Measurements from ENCODE around the gene RPP21. TPM values are rescaled to one million over a fixed set of nuclear protein-coding genes. Genes with fewer than 3 reads are reported as not detected.

The RPP21 gene
- total RNA-seq, 2 donors from 2014 or later: 34.1 to 38.5 TPM

- no peak for DNase-seq
- Mint-ChIP-seq H3K4me3 (no peak overlapping the region), H3K27me3 (no peaks in the 10 kb centered on the region), H3K4me1 (peaks cover 52% of the 10 kb centered on the region), H3K36me3 (ENCODE audit: low read depth) (peaks cover 10% of the 10 kb centered on the region), H3K27ac (peak overlapping the region; percentile 29)
- H3K9me3 ChIP-seq (ENCODE audit: control insufficient read depth, low read length, poor library complexity, severe bottlenecking): no peaks in the 10 kb centered on the region
- ATAC-seq: no peak
Measured at GRCh38 chr6:30323806-30324205, 21.1 kb upstream of the RPP21 start.

- H3K27me3 Mint-ChIP-seq: no peaks in the 10 kb centered on the region
Measured at GRCh38 chr6:30325150-30325872, 19.6 kb upstream of the RPP21 start.

GRCh38 chr6:30325873-30326525, 19.0 kb upstream of the RPP21 start:
- peaks cover 46% of the 10 kb centered on the region for H3K4me1 Mint-ChIP-seq
- peak; percentile 55 for ATAC-seq
- H3K27ac Mint-ChIP-seq: peak overlapping the region; percentile 98
- H3K27me3 Mint-ChIP-seq: no peaks in the 10 kb centered on the region
- peaks cover 13% of the 10 kb centered on the region for H3K36me3 Mint-ChIP-seq (ENCODE audit: low read depth)
- DNase-seq: peak in 2 of 3 donors; percentile 55 to 67
- no peaks in the 10 kb centered on the region for H3K9me3 ChIP-seq (ENCODE audit: control insufficient read depth, low read length, poor library complexity, severe bottlenecking)
- peak overlapping the region; percentile 96 for H3K4me3 Mint-ChIP-seq

More at GRCh38 chr6:30325150-30325872, 19.6 kb upstream of the RPP21 start:
- Mint-ChIP-seq H3K36me3 (ENCODE audit: low read depth) (peaks cover 13% of the 10 kb centered on the region), H3K4me3 (peak overlapping the region; percentile 96), H3K27ac (peak overlapping the region; percentile 98), H3K4me1 (peaks cover 50% of the 10 kb centered on the region)
- DNase-seq: peak; percentile 54 to 70 (median 62)
- ATAC-seq: peak; percentile 71
- H3K9me3 ChIP-seq (ENCODE audit: control insufficient read depth, low read length, poor library complexity, severe bottlenecking): no peaks in the 10 kb centered on the region

- H3K9me3 ChIP-seq (ENCODE audit: control insufficient read depth, low read length, poor library complexity, severe bottlenecking): no peaks in the 10 kb centered on the region
- peaks cover 44% of the 10 kb centered on the region for H3K4me1 Mint-ChIP-seq
- H3K36me3 Mint-ChIP-seq (ENCODE audit: low read depth): peaks cover 13% of the 10 kb centered on the region
- DNase-seq (peak; percentile 83 to 85 (median 83)), ATAC-seq (peak; percentile 71)
- H3K4me3 Mint-ChIP-seq: peak within 1 kb of the TSS; percentile 96
- H3K27ac Mint-ChIP-seq: peak within 1 kb of the TSS; percentile 98
- H3K27me3 Mint-ChIP-seq: no peaks in the 10 kb centered on the region
Measured at GRCh38 chr6:30326526-30327231, 18.3 kb upstream of the RPP21 start, which contains the start of gene TRIM39. TRIM39 (plus strand) TSS chr6:30326927; CDS start chr6:30329318, 2,391 bp downstream.

- no peaks in the 10 kb centered on the region for H3K27me3 Mint-ChIP-seq
- peak overlapping the region; percentile 96 for H3K4me3 Mint-ChIP-seq
- no peaks in the 10 kb centered on the region for H3K9me3 ChIP-seq (ENCODE audit: control insufficient read depth, low read length, poor library complexity, severe bottlenecking)
- peaks cover 13% of the 10 kb centered on the region for H3K36me3 Mint-ChIP-seq (ENCODE audit: low read depth)
- H3K27ac Mint-ChIP-seq: peak overlapping the region; percentile 98
- ATAC-seq (no peak), DNase-seq (no peak)
- peaks cover 44% of the 10 kb centered on the region for H3K4me1 Mint-ChIP-seq
Measured at GRCh38 chr6:30327232-30327746, 17.7 kb upstream of the RPP21 start.

GRCh38 chr6:30328397-30328796, 16.6 kb upstream of the RPP21 start:
- no peaks in the 10 kb centered on the region for H3K9me3 ChIP-seq (ENCODE audit: control insufficient read depth, low read length, poor library complexity, severe bottlenecking)
- H3K27me3 Mint-ChIP-seq: no peaks in the 10 kb centered on the region
- peaks cover 13% of the 10 kb centered on the region for H3K36me3 Mint-ChIP-seq (ENCODE audit: low read depth)
- peak overlapping the region; percentile 96 for H3K4me3 Mint-ChIP-seq
- no peak for ATAC-seq
- DNase-seq: no peak
- H3K4me1 Mint-ChIP-seq: peaks cover 39% of the 10 kb centered on the region
- H3K27ac Mint-ChIP-seq: peak overlapping the region; percentile 98

GRCh38 chr6:30329331-30329730, 15.6 kb upstream of the RPP21 start:
- Mint-ChIP-seq H3K4me1 (peaks cover 42% of the 10 kb centered on the region), H3K27ac (peak overlapping the region; percentile 98), H3K27me3 (no peaks in the 10 kb centered on the region), H3K36me3 (ENCODE audit: low read depth) (peaks cover 13% of the 10 kb centered on the region), H3K4me3 (no peak overlapping the region)
- DNase-seq: no peak
- no peak for ATAC-seq
- H3K9me3 ChIP-seq (ENCODE audit: control insufficient read depth, low read length, poor library complexity, severe bottlenecking): no peaks in the 10 kb centered on the region

- Mint-ChIP-seq H3K36me3 (ENCODE audit: low read depth) (peaks cover 16% of the 10 kb centered on the region), H3K27ac (no peak overlapping the region)
- no peak for ATAC-seq
Measured at GRCh38 chr6:30331981-30332380, 13.0 kb upstream of the RPP21 start.

GRCh38 chr6:30334075-30334783, 10.7 kb upstream of the RPP21 start:
- Mint-ChIP-seq H3K36me3 (ENCODE audit: low read depth) (peaks cover 9% of the 10 kb centered on the region), H3K27ac (no peak overlapping the region), H3K4me1 (peaks cover 11% of the 10 kb centered on the region), H3K27me3 (no peaks in the 10 kb centered on the region), H3K4me3 (no peak overlapping the region)
- DNase-seq: no peak
- no peaks in the 10 kb centered on the region for H3K9me3 ChIP-seq (ENCODE audit: control insufficient read depth, low read length, poor library complexity, severe bottlenecking)
- ATAC-seq: no peak

More at GRCh38 chr6:30331981-30332380, 13.0 kb upstream of the RPP21 start:
- no peaks in the 10 kb centered on the region for H3K9me3 ChIP-seq (ENCODE audit: control insufficient read depth, low read length, poor library complexity, severe bottlenecking)
- H3K4me1 Mint-ChIP-seq: peaks cover 24% of the 10 kb centered on the region
- H3K4me3 Mint-ChIP-seq: no peak overlapping the region
- H3K27me3 Mint-ChIP-seq: no peaks in the 10 kb centered on the region
- no peak for DNase-seq

- no peak overlapping the region for H3K4me3 Mint-ChIP-seq
- peaks cover 5% of the 10 kb centered on the region for H3K4me1 Mint-ChIP-seq
- ATAC-seq (no peak), DNase-seq (no peak)
- no peak overlapping the region for H3K27ac Mint-ChIP-seq
- H3K36me3 Mint-ChIP-seq (ENCODE audit: low read depth): peaks cover 2% of the 10 kb centered on the region
- H3K27me3 Mint-ChIP-seq: no peaks in the 10 kb centered on the region
- no peaks in the 10 kb centered on the region for H3K9me3 ChIP-seq (ENCODE audit: control insufficient read depth, low read length, poor library complexity, severe bottlenecking)
Measured at GRCh38 chr6:30340589-30341054, 4.3 kb upstream of the RPP21 start.

- Mint-ChIP-seq H3K27ac (no peak overlapping the region), H3K27me3 (no peaks in the 10 kb centered on the region), H3K36me3 (ENCODE audit: low read depth) (peaks cover 2% of the 10 kb centered on the region), H3K4me3 (no peak overlapping the region), H3K4me1 (peaks cover 10% of the 10 kb centered on the region)
- DNase-seq (no peak), ATAC-seq (no peak)
- no peaks in the 10 kb centered on the region for H3K9me3 ChIP-seq (ENCODE audit: control insufficient read depth, low read length, poor library complexity, severe bottlenecking)
Measured at GRCh38 chr6:30341218-30341617, 3.7 kb upstream of the RPP21 start.

GRCh38 chr6:30341728-30342127, 3.2 kb upstream of the RPP21 start:
- ATAC-seq: no peak
- Mint-ChIP-seq H3K27me3 (no peaks in the 10 kb centered on the region), H3K36me3 (ENCODE audit: low read depth) (peaks cover 2% of the 10 kb centered on the region), H3K27ac (no peak overlapping the region), H3K4me3 (no peak overlapping the region), H3K4me1 (peaks cover 11% of the 10 kb centered on the region)
- H3K9me3 ChIP-seq (ENCODE audit: control insufficient read depth, low read length, poor library complexity, severe bottlenecking): no peaks in the 10 kb centered on the region
- no peak for DNase-seq
